Hematopoietic multipotent progenitor cell treated with erythropoietin and hydrocortisone succinate and interleukin-3 and kit ligand, for 8 days (in vitro differentiated cells): ENCODE data around the gene ERO1A.

Source experiments
- DNase-seq: peaks from one replicate; pipeline ENCODE4 v3.0.0-alpha.2; 2015

Gene ERO1A

DNA sequence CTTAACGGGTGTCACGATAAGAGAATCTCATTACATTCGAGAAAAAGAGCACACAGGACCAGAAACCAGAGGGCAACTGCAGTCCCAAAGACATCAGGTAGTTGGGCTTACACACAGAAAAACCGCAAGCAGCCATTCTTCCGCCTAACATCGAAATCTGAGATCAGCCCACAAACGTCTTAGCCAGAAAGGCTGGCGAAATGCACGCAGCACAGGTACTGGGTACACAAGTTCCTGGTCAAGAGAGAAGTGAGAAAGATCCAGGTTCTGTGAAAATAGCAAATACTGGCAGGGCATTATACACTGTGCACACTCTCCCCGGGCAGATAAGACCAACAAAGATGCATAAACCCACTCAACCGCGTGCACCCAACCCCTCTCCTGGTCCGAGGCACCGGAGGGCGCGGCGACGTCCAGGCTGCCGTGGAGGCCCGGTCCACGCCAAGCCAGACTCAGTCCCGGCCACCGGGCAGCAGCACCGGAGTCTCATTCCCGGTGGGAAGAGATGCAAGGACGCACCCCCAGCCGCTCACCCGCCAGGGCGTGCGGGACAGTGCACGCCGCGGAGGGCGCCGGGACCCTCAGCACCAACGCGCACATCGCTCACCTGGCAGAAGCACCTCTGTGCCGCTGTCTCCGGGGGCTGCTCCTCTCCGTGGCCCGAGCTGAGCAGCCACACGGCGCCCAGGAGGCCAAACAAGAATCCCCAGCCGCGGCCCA lies 437 bp downstream of the ERO1A start:
- DNase-seq, result peak; percentile 74

DNA sequence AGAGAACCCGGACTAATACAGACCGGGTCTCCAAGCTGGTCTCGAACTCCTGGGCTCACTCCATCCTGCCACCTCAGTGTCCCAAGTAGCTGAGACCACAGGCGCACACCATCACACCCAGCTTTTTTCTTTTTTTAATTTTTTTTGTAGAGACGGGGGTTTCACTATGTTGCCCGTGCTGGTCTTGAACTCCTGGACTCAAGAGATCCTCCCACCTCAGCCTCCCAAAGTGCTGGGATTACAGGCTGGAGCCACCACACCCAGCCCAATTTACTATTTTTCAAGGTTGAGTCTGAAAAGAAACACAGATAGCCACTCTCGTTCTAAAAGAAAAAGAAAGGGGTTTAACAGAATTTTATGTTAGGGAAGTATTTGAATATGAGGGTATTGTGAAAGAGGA lies 1.8 kb downstream of the ERO1A start:
- DNase-seq, result no peak

DNA sequence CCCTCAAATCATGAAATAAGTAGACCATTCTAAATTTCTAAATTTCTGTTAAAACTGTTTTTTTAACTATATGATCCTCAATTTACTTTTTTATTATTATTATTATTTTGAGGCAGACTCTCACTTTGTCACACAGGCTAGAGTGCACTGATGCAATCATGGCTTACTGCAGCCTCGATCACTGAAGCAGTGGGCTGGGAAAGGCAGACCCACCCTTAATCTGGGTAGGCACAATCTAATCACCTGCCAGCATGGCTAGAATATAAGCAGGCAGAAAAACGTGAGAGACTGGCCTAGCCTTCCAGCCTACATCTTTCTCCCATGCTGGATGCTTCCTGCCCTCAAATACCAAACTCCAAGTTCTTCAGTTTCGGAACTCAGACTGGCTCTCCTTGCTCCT lies 2.3 kb downstream of the ERO1A start:
- peak; percentile 37 for DNase-seq

DNA sequence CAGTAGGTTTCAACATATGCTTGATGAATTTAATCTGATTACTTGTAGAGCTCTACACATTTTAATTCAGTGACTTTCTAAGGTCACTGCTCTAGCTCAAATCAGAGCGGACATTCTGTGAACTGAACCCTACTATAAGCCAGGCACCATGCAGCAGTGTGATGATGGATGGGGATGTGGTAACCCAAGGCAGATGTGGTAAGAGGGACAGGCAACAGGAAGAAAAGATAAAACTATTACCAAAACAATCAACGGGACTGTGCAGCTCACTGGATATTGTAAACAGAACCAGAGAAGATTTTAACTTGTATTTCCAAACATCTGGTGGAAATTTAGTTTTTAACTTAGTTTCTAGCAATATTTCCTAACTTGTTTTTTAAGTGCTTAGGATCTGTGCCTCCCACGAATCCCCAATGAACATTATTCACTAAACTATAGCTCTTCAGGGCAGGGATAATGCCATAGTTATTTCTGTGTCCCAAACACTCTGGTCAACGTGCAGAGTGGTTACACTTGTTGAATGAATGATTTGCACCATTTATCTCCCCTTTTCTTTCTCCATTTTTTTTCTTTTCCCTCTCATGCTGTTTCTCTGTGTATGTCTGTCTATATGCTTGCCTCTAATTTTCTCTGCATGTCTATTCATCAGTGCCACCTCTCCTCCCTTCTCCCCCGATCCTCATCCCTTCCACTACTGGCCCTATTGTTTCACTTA lies 3.0 kb downstream of the ERO1A start:
- peak; percentile 52 for DNase-seq

DNA sequence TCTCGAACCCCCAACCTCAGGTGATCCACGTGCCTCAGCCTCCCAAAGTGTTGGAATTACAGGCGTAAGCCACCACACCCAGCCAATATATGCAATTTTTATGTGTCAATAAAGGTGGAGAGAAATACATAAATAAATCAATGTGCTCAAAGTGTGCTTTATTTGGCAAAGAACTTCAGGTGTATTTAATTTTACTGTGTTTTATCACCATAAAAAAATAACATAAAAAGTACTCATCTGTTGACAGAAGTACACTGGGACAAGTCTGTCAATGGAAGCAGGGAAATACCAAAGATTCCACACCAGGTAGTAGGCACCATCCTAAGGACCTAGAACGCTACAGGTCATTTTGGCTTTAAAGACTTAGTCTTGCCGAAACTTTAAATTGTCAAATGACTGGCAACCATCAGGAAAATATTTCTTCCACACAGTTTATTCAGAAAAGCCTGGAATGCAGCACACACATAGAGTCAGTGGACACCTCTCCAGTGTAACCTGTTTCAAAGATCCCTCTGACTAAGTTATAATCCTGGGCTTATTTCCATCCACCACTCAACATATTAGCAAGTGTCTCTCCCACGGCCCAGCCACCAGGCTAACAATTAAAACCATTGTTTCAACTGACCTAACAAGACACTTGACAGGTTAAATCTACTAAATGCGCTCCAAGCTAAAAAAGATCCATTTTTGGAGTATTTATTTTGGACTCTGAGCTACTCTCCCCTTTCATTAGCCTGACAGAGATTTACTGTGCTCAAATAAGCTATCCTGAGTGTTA lies 4.2 kb downstream of the ERO1A start:
- DNase-seq, result no peak

DNA sequence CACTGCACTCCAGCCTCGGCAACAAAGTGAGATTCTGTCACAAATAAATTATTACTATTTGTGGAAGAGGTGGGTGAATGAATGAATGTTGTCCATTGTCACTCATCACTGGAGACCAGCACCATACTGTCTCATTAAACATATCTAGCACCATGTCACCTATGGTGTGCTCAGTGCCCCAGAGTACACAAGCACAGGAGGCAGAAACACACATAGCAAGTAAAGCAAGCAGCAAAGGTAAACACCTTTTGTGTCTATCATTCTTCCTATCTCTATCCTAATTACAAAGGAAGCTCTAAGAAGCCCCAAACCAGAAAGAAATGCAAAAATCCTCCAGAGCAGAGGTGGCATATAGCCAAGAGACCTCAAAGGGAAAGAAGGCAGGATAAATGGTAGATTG lies 9.2 kb downstream of the ERO1A start:
- no peak for DNase-seq

DNA sequence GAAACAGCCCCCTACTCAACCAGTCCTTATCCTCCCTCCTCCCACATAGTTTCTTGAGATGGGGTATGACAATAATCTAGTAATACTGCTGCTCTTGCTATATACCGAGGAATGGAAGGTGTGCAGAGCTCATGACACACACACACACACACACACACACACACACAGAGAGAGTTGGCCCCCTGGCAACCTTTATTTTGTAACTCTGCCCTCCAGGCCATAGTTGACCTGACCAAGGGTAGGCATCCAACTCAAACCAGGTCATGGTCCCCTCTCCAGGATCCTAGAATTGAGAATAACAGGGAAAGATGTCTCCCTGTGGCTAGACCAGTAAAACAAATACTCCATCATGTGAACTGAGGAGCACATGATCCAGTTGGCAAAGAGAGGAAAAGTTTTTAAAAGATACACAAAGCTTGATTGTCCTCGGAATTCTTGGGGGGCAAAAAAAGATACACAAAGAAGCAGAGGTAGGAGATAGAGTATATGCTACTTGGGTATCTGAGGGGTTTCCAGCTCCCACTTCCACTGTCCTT lies 11.3 kb downstream of the ERO1A start:
- DNase-seq, result no peak

DNA sequence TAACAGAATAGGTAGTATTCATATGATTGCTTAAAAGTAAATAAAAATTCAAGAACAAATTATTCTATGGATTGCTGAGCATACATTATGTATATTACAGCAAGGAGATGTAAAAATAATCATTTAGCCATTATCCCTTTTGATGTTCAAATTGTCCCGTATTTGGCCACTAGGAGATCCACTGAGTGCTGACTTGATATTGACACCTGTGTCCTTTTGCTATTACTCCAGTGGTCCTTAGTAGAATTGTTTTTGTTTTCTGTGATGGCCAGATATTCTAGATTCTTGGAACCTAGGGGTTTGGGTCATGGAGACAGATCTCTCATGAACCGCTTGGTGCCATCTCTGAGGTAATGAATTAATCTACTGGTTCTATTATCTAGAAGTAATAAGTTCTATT lies 16.8 kb downstream of the ERO1A start:
- peak; percentile 42 for DNase-seq

DNA sequence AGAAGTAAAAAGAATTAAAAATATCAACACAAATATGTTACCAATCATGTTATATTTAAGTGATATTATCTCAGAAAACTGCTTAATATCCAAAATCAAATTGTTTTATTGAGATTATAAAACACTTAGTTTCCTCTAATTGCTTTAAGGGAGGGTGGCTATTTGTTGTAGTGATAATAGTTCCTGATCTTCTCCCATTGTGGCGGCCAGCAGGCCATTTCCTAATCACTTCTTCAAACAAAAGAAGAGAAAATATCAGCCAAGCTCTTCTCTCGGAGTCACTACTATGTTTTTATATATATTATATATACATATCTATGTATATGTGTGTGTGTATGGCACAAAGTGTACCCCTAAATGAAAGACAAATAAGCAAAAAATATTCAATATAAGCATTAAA lies 31.5 kb downstream of the ERO1A start:
- no peak for DNase-seq

DNA sequence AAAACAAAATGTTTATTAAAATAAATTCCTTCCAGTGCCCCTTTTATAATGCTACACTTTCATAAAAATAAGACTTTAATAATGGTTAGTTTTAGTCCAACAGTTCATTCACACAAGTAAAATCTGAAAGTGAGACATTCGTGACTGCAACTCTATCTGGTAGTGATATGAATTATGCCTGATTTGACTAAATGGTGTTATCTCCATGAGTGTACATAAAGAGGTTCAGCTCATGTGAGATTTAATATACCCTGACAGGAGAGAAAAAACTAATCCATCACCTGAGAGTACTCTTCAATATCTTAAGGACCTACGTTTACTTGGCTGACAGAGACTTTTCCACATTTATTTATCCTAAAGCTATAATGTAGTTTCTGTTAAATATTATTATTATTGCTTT lies 34.0 kb downstream of the ERO1A start:
- no peak for DNase-seq

DNA sequence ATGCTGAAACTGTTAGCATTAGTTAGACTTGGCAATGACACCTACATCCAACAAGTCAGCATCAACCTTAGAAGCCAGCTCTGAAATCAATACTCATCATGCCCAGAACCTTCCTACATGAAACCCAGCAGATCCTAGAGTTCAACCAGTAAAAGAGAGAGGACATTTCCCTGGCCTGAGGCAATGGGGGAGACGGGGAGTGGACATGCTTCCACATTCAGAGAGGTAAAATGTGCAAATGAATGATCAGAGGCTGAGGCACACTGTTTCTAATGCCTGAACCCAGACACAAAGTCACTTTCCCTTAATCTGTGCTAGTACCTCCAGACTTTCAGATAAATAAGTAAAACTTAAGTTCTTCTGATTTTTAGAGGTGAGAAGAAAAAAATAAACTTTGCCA lies 34.5 kb downstream of the ERO1A start:
- no peak for DNase-seq

DNA sequence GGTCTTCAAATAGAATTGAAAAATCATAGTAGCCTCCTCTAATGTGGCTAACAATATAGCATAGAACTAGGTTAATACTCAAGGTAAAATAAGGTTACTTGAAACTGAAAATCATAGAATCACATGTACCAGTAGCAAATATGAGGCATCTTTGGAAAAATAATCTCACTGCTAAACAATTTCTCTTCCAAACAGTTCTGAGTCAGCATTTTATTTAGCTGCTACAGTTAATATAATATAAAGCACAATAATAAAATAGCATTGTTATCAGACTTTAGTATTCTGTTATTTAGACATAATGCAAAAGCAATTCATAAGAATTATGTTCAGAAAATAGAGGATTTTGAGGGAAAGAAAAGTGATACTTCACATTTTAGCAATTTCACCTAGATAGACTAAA lies 35.0 kb downstream of the ERO1A start:
- DNase-seq, result no peak

DNA sequence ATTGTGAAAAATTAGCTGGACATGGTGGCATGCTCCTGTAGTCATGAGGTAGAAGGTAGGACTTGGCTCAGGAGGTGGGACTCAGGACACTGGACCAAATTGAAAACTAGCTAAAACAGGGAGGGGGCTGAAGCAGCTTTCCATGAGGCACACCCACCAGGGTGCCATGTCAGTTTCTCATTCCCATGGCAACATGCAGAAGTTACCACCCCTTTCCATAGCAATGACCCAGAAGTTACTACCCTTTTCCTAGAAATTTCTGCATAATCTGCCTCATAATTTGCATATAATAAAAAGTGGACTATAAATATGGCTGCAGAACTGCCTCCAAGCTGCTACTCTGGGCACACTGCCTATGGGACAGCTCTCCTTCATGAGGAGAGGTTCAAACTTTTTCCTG lies 38.5 kb downstream of the ERO1A start:
- no peak for DNase-seq

DNA sequence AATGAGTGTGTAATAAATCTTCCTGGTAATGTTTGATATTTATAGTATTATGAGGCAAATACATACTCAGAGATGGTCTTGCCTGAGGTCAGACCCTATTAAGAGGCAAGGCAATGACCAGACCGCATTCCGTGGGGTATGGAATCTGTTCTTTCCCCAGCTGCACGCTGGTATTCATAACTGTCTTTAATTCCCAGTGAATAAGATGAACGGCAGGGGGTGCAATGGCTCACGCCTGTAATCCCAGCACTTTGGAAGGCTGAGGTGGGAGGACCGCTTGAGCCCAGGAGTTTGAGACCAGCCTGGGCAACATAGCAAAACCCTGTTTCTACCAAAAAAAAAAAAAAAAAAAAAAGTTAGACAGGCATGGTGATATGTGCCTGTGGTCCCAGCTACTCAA lies 44.6 kb downstream of the ERO1A start:
- no peak for DNase-seq

DNA sequence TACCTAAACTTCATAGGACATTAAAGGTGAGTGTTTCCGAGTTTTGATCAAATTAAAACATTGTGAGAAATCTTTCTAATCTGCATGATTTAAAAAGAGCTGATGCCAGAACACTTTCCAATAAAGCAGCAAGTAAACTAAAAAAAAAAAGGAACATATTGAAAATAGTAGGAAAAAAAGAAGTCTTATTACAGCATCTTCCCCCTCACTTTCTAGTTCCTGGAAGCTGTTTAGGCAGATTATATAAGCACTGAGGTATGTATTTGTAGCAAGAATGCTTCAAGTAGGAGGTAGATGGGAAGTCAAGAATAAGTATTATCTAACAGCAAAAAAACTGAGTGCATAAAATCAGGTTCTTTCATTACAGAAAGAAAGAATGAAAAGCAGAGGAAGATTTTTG lies 45.8 kb downstream of the ERO1A start:
- no peak for DNase-seq

DNA sequence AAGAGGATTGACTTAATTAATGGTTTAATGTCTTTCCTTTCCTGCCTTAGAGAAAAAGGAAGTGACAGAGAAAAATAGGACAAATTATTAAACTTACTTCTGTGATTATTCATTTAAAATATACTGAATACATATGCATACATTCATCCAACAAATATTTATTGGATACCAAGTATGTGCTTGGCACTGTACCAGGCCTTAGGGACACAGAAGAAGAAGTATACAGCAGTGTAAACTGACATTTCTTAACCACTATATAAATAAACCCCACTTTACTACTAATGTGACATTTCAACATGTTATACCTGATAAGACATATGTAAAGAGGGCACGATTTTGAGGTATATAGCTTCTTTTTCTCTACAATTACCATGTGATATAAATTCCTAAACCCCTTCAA lies 53.6 kb downstream of the ERO1A start:
- DNase-seq, result no peak

DNA sequence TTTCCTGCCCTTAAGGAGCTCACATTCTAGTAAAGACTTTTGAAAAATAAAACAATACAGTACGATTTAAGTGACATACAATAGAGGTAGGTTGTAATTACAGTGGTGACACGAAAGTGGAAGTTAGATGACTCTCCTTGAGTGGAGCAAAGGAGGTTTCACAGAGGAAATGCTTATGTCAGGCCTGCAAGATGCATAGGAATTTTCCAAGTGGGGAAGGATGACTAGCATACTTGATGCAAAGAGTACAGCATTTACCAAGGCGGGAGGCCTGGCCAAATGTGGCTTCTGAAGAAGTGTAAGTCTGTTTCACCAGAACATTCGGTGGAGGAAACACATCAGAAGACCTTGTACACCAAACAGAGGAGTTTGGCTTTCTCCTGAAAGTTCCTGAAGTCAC lies 55.2 kb downstream of the ERO1A start:
- no peak for DNase-seq

DNA sequence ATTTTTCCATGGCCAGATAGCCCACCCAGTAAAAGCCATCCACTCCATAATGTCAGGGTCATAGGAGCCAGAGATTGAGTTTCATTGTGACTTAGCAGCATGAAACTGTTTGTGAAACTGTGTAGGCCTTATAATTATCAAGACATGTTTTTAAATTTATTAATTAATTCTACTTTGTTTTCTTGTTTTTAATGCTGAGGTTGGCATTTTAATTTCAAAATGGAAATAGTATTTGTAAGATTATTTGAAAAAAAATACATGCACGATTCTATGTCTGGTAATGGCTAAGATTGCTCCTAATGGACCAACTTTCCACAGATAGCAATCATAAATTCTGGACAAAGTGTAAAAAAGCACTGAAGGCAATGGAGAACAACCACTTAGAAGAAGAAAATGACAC lies 75.7 kb downstream of the ERO1A start:
- no peak for DNase-seq

DNA sequence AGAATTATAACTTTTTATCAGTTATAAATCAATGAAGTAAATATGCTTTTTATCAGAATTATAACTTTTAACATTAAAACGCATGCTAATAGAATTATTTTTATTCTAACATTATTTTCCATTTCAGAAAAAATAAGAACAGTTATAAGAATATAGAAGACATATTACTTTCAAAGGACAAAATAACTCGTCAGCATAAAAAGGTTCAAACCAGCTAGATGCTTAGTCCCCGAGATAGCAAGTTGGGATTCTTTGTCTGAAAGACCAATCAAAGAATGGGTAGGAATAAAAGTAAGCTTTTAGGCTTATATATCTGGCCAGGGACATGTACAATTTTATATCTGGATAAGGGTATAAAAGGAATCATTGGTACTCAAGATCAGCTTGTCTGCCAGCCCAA lies 76.8 kb downstream of the ERO1A start:
- DNase-seq, result no peak

DNA sequence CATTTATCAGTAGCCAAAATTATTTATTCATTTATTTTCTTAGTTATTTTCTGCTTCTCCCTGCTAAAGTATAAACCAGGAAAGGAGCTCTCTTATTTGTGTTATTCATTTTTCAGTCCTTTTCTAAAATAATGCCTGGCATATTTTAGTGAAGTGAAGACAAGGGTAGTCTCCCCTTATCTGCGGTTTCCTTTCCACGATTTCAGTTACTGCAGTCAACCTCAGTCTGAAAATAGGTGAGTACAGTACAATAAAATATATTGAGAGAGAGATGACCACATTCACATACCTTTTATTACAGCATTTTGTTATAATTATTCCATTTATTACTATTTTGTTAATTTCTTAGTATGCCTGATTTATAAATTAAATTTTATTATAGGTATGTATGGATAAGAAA lies 85.2 kb downstream of the ERO1A start:
- DNase-seq, result no peak

DNA sequence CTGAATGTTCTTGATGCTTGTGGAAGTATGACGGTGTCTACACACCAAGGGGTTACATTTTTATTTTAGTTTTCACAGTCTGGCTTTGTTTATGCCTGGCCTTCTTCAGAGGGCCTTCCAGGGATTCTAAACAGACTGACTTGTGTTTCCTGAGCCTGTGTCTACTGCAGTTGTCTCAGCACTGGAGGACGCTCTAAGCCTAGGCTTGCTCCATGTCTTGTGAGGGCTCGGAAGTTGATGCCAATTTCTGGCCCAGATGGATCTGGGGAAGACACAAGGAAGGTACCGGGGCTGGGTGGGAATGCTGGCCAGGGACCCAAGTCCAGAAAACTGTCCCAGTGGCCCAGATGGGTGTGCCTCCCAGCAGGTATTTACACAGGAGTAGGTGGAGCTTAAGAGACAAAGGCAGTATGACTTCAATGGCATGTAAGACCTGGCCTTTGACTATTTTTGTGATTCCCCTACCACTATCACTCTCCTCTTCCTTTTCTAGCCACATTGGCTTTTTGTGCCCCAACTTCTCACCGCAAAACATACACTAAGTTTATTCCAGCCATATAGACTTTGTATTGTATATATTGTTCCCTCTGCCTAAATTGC lies 85.8 kb downstream of the ERO1A start:
- no peak for DNase-seq

DNA sequence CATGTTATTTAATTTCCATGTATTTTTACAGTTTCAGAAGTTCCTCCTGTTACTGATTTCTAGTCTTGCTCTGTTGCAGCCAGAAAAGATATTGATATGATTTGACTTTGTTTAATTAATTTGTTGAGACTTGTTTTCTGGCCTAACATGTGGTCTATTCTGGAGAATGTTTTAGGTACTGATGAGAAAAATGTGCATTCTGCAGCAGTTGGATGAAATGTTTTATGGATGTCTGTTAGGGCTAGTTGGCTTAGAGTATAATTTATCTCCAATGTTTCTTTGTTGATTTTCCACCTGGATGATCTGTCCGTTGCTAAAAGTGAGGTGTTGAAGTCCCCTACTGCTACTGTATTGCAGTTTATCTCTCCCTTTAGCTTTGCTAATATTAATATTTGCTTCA lies 88.3 kb downstream of the ERO1A start:
- DNase-seq, result no peak

DNA sequence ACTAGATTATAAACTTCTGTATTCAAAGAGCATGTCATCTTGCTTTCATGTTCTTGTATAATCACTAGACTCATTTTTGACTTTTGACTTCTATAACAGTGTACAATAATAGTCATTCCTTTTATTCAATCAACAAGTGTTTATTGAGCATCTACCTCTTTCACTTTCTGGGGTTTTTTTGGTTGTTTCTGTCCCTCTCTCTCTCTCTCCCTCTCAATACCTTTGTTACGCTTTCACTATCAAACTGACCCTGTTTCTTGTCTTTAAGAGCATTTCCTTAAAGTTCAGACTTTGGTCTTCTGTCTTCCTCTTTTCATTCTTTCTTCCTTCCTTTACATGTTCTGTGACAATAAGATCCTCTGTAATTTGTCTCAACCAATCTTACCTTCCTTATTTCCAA lies 93.2 kb downstream of the ERO1A start:
- no peak for DNase-seq

DNA sequence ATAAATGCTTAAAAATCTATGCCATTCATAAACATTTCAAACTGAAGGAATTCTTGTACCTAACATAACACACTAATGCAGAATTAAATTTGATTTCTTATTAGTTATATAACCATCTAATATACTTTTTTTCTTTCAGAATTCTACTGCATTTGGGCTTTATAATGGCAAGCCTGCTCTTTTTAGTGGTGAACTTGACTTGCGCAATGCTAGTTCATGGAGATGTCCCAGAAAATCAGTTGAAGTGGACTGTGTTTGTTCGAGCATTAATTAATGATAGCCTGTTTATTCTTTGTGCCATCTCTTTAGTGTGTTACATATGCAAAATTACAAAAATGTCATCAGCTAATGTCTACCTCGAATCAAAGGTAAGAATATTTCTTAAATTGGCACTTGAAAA lies 95.4 kb downstream of the ERO1A start:
- DNase-seq, result no peak
